ENCODE data around the gene GRIN3A.

- TF ChIP-seq POLR2AphosphoS5 (IDR thresholded peaks at IDR 0.05): no peak
- TF ChIP-seq CTCF (IDR thresholded peaks at IDR 0.05): no peak
Measured at GRCh38 chr9:101671567-101671966, 66.9 kb downstream of the GRIN3A start.
